GM12864 (cell line): Measurements from ENCODE around the gene VCL.

Experiments used
- DNase-seq: peaks from one replicate; pipeline ENCODE4 v3.0.0-alpha.2; 2011; ENCODE audit warnings: low read depth
- H3K4me3 ChIP-seq: 2 replicates; pipeline ENCODE4 v1.5.1; 2011; ENCODE audit warnings: mild to moderate bottlenecking, low read depth, low read length, control low read depth
- TF ChIP-seq, protein P1 (sequence below): IDR thresholded peaks from 2 replicates; pipeline ENCODE4 v1.5.1; 2011; ENCODE audit warnings: low read depth, mild to moderate bottlenecking, moderate library complexity, low read length, control low read depth, inconsistent platforms; ENCODE audit errors: missing control alignments

The VCL gene

GRCh38 chr10:74032900-74033655 is 35.2 kb downstream of the VCL start:
- TF ChIP-seq, protein P1, sequence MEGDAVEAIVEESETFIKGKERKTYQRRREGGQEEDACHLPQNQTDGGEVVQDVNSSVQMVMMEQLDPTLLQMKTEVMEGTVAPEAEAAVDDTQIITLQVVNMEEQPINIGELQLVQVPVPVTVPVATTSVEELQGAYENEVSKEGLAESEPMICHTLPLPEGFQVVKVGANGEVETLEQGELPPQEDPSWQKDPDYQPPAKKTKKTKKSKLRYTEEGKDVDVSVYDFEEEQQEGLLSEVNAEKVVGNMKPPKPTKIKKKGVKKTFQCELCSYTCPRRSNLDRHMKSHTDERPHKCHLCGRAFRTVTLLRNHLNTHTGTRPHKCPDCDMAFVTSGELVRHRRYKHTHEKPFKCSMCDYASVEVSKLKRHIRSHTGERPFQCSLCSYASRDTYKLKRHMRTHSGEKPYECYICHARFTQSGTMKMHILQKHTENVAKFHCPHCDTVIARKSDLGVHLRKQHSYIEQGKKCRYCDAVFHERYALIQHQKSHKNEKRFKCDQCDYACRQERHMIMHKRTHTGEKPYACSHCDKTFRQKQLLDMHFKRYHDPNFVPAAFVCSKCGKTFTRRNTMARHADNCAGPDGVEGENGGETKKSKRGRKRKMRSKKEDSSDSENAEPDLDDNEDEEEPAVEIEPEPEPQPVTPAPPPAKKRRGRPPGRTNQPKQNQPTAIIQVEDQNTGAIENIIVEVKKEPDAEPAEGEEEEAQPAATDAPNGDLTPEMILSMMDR = no peak
- H3K4me3 ChIP-seq = no peak overlapping the region
- no peak for DNase-seq

- no peak overlapping the region for H3K4me3 ChIP-seq
- DNase-seq = no peak
- TF ChIP-seq, protein P1 = no peak
Measured at GRCh38 chr10:74033702-74034101, 35.8 kb downstream of the VCL start.

- H3K4me3 ChIP-seq = no peak overlapping the region
- TF ChIP-seq, protein P1 = no peak
- DNase-seq = no peak
Measured at GRCh38 chr10:74034301-74034700, 36.4 kb downstream of the VCL start.

GRCh38 chr10:74035303-74035702 is 37.4 kb downstream of the VCL start:
- no peak overlapping the region for H3K4me3 ChIP-seq
- TF ChIP-seq, protein P1 = no peak
- DNase-seq = no peak

GRCh38 chr10:74036474-74036873 is 38.6 kb downstream of the VCL start:
- no peak for DNase-seq
- H3K4me3 ChIP-seq = no peak overlapping the region
- TF ChIP-seq, protein P1 = no peak

DNA sequence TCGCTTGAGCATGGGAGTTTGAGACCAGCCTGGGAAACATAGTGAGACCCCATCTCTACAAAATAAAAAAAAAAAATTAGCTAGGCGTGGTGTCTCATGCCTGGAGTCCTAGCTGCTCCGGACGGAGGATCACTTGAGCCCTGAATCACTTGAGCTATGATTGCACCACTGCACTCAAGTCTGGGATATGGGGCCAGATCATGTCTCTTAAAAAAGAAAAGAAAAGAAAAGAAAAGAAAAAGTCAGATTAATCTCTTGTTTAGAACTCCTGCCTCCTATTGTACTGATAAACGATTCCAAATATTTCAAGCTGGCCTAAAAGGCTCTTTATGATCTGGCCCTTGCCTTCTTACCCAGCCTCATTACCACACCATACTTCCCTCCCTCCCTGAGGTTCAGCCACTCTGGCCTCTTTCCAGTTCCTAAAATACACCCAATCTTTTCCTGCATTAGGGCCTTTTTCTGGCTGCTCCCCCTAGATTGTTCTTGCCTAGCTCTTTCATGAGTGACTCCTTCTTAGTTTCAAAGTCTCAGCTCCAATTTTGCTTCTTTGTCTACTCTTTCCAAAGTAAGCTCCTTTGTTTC is 41.7 kb downstream of the VCL start:
- H3K4me3 ChIP-seq = no peak overlapping the region
- TF ChIP-seq, protein P1 = no peak
- no peak for DNase-seq
